ENCODE results near the gene FOXN4.

Gene FOXN4

DNA sequence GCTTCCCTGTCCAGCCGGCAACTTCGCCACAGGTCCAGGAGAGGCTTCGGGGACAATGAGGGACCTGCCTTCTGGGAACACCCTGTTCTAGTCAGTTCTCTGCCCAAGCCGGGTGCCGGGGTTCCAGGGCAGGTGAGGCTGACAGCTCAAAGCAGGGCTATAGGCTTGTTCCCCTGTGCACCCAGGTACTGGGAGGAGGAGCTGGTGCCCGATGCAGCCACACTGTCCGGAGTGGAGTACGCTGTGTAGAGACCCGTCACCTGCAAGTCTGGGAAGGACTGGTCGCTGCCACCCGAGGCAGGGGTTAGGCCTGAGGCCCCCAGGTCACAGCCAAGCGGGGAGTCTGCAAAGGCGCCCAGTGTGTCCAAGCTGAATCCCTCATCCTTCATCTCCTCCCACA is 29.6 kb downstream of the FOXN4 start:
- DNase-seq (ENCODE audit: low read depth): no peak

DNA sequence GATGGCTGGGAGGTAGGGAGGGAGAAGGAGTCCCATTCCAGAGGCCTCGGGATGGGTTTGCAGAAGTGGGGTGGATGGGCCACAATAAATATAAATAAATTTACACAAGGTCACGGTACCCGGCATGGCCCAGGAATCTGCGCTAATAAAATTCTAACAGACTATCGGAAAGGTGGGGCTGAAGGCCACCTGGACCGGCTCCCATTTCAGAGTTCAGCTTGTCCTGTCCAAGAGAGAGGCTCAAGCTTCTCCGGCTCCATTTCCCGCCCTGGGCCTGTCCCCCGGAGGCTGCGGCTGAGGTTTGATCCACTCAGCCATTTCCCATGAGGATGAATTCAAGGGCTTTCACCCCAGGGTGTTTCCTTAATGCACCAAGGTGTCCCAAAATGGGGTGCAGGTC is 30.2 kb downstream of the FOXN4 start:
- DNase-seq (ENCODE audit: low read depth): no peak

DNA sequence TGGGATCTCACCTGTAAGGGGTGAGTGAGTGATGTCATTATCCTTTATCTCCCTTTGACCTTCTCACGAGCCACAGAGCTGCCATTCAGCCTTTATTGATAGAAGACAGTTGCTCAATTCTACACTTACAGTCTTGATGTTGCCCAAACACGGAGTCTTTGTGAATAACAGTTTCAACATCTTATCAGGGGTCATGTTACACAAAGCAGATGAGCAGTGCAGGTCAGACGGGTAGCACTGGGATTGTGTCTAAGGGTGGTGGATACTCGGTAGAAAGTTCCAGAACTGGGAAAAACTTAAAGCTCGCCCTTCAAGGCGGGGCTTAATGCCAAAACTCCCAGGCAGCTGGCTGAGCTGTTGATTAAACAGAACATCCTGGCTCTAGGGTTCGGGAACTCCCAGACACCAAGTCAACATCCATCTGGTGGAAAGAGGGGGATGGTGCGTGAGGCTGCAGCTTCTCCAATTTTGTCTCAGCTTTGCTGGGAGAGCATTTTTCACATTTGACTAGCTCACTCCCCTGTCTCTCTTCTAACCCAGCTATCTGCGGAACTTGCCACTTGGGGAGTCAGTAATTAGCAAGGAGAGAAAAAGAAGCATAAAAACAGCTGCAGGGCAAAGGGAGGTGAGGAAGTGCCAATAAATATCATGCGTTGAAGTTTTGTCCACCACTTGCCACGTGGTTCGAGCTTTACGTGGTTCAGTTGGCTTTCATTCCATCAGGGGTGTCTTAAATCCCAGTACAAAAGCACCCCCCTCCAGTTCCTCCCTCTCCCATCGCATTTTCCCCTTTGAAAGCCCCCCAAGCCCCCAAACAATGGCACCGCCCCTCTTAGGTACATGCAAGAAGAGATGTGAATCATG is 31.0 kb downstream of the FOXN4 start:
- peak; percentile 27 for DNase-seq (ENCODE audit: low read depth)

DNA sequence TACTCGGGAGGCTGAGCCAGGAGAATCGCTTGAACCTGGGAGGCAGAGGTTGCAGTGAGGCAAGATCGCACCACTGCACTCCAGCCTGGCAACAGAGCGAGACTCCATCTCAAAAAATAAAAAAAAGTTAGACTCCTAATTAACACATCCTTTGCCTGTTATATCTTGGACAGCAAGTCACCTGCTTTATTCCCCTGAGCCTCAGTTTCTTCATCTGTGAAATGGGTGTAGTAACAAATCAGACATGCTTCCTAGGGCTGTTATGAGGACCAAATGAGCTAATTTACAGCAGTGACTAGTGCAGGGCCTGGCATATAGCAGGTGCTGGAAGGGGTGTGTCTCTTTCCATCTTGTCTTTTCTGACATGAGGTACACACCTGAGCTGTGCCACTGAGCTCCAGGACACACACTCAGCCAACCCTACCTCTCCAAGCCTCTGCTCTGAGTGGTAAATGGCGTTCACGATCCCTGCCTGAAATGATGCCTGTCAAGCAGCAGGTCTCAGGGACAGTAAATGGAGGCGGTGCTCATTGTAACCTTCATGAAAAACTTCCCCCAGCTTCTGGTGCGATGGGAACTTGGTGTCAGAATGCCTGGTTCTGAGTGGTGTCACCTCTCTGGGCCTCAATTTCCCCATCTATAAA is 31.7 kb downstream of the FOXN4 start:
- DNase-seq (ENCODE audit: low read depth): no peak

DNA sequence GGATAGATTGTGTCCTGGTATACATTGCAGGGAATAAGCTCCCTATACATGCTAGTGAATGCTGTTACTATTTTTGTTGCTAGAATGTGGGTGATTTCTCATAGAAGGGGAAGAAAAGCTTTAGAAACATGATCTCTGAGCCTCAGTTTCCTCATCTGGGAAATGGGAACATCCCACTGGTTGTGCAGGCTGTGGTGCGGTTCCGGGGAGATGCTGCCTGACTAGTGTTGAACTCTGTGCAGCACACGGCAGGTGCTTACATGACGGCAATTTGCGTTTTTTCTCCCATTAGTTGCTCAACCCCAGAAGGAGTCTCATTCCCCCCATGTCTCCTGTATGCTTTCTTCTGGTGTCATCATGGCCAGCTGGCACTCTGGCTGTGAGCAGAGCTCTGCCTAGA is 32.9 kb downstream of the FOXN4 start:
- no peak for DNase-seq (ENCODE audit: low read depth)

DNA sequence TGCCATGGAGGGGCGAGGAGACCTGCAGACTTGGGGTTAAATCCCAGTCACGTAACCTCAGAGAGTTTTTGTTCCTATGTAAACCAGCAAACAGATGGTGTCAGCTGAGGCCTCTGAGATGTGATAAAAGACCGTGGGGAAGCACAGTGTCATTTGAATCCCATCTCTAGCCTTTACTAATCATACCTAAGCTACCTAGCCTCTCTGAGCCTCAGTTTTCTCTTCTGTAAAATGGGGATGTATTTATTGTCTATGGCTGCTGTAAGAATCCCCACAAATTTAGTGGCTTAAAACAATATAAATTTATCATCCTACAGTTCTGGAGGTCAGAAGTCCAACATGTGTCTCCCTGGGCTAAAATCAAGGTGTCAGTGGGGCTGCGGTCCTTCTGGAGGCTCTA is 33.9 kb downstream of the FOXN4 start:
- no peak for DNase-seq (ENCODE audit: low read depth)

DNA sequence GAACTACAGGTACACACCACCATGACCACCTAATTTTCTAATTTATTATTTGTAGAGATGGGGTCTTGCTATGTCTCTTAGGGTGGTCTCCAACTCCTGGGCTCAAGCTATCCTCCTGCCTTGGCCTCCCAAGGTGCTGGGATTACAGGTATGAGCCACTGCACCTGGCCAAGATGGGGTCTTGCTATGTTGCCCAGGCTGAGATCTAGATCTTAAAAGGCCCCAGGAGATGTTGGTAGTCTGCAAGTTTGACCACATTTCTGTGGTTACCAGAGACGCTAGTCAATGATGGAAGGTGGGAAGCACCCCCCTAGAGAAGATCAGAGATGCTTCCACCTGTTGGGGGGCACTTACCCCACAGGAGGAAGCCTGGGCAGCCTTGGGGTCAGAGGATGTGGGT is 34.7 kb downstream of the FOXN4 start:
- no peak for DNase-seq (ENCODE audit: low read depth)

DNA sequence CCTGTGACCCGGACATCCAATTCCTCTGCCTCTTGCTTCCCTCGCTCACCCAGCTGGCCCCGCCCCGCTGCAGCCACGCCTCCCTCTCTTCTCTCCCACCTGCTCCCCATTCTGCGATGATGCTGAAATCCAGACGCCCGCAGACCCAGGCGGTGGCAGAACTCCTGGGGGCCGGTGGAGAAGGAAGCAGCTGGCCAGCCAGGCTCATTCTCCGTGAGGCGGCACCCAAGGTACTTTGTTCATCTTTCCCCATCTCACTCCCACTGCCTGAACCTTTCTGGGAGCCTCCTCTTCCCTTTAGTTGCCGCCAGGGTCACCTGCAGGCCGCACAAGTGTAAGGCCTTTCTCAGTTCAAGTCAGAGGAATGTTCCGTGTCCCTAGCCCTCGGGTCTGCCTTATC is 35.7 kb downstream of the FOXN4 start:
- no peak for DNase-seq (ENCODE audit: low read depth)

DNA sequence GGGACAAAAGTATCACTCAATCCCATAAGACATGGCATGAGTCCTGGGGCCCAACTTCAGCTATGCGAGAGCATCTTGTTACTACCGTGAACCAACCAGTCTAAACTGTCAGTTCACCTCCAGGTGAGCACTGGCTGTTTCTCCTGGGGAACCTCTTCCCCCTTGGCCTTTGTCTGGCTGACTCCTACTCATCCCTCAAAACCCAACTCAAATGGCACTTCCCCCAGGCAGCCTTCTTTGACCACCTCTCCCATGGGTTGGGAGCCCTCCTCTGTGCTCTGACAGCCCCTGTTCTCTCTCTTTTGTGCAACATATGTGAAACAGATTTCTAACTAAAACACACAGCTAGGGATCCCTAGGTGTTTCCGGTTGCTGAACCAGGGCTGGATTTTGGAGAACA is 37.7 kb downstream of the FOXN4 start:
- no peak for DNase-seq (ENCODE audit: low read depth)

DNA sequence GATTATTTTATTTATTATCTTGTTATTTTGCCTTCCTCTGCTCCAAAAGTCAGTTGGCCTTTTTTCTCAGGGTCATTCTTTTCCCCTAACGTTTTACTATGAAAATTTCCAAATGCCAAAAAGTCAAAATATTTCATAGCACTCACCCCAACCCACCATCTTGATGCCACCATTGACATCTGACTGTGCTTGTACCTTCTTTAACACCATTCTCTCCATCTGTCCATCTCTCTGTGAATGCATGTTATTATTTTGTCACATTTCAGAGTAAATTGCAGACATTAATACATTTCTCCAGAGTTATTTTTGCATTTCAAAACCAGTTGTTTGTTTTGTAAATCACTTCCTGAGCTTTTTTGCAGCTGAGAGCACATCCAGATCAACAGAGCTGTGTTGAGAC is 38.6 kb downstream of the FOXN4 start:
- no peak for DNase-seq (ENCODE audit: low read depth)

DNA sequence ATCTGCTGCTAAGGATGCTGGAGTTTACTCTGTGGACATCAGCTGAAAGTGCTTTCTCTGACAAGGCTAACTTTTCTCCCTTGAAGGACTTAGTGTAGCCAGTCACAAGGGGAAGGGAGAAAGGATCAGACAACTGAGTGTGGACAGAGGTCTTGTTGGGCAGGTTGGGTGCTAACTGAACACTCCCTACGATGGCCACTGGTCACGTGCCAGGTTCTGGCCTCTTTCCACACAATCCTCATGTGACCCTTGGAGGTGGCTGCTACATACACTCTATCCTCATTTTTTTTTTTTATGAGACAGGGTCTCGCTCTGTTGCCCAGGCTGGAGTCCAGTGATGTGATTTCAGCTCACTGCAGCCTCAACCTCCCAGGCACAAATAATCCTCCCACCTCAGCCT is 39.7 kb downstream of the FOXN4 start:
- DNase-seq (ENCODE audit: low read depth): no peak

DNA sequence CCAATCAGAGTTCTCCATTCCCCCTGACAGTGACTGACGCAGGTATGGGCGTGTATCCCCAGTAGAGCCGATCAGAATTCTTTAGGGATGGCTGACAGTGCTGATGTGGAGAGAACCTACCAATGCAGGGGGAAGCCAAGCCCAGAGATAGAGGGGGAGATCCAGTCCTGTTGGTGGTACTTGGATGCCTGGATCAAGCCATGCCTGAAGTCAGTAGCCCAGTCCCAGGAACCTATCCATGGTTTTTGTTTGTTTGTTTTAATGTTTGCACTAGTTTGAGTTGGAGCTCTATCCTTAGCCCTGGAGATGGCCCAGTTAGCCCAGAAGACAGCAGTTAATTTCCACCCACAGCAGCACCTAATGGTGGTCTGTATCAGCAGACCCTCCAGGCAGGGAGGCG is 40.2 kb downstream of the FOXN4 start:
- no peak for DNase-seq (ENCODE audit: low read depth)

DNA sequence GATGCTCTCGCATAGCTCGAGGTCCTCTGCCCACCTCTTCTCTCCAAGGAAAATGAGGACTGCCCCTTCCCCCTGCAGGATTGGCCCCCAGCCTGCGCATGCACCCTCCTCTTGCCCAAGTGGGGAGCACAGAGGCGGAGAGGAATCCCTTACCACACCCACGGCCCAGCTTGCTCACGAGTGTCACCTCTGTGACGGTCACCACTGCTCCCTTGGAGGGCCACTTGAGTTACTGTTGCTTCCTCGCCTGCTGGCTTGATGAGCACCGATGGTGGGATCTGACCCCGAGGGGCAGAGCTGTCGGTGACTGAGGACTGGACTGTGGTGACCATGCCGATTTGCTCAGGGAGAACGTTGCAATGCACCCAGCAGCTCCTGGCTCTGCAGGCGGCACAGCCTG is 41.7 kb downstream of the FOXN4 start:
- no peak for DNase-seq (ENCODE audit: low read depth)

DNA sequence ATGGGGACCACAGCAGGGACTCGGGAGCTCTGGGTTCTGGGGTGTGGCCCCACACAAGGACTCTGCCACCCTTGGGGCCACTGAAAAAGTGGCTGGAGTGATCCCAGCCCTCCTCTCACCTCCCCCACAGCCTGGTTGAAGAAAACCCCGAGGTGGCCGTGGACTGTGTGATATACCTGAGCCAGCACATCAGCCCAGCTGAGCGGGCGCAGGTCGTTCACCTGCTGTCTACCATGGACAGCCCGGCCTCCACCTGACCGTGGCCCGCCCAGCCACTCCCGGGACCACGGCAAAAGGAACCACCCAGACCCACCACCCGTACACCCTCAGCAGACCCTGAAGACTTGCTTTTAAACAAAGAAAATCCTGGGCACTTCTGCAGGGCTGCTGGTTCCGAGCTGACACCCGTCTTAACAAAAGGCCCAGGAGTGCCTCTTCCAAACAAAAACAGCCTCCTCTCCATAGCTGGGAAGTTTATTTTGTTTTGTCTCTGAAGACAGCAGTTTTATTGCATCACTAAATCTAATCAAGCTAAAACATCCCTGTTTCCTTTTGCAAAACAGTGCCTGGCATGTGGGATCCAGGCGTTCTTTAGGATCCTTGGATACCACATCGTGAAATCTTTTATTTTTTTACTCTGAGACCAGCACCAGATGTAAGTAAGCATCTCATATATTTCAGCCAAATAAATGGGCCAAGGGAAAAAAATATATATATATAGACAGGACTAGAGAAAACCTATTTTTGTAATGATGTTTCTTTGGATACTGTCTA is 42.8 kb downstream of the FOXN4 start:
- no peak for DNase-seq (ENCODE audit: low read depth)

DNA sequence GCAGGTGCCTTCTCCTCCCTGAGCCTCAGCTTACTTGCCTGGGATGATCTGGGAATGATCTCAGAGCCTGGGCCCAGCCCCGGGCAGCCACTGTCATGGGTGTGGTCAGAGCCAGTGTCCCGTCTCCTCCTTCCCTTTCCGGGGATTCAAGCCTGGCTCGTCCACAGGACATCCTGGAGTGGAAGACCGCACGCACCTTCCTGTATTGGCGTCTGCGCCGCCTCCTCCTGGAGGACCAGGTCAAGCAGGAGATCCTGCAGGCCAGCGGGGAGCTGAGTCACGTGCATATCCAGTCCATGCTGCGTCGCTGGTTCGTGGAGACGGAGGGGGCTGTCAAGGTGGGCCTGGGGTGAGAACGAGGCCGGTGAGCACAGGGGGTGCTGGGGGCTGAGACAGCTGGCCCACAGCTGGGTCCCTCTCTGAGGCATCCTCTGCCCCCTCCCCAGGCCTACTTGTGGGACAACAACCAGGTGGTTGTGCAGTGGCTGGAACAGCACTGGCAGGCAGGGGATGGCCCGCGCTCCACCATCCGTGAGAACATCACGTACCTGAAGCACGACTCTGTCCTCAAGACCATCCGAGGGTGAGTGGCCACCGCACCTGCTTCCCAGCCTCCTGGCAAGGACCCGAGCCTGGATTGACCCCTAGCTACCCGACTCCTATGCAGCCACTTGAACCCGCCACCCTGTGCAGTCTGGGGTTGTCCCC is 44.0 kb downstream of the FOXN4 start:
- DNase-seq (ENCODE audit: low read depth): no peak

DNA sequence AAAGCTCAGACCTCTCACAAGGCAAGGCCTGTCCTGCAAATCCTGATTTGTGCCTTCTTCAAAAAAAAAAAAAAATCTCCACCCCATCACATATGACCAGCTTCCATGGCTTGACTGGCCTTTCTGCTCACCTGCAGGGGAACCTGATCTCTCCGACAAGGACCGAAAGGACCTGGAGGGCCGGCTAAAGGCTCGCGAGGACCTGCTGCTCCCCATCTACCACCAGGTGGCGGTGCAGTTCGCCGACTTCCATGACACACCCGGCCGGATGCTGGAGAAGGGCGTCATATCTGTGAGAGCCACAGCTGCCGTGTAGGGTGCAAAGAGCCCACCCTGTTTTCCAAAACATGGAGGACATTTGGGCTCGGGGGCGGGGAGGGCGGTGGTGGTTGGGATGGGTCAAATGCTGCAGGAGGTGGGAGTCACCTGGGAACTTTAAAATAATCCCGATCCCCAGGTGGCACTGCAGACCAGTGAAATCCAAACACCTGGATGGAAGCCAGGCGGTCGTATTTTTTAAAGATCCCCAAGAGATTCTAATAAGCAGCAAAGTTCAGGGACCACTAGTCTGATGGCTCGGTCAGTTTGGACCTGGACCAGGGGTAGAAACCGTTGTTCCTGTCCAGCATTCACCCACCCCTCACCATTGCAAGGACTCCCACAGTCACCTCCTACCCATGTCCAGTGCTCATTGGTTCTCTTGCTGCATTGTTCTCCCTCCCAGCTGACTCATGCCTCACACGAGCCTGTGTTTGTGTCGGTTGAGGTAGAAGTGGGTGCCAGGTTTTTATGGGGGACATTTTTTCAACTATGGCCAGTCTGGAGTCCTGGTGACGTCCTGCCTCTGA is 44.8 kb downstream of the FOXN4 start:
- peak; percentile 30 for DNase-seq (ENCODE audit: low read depth)

DNA sequence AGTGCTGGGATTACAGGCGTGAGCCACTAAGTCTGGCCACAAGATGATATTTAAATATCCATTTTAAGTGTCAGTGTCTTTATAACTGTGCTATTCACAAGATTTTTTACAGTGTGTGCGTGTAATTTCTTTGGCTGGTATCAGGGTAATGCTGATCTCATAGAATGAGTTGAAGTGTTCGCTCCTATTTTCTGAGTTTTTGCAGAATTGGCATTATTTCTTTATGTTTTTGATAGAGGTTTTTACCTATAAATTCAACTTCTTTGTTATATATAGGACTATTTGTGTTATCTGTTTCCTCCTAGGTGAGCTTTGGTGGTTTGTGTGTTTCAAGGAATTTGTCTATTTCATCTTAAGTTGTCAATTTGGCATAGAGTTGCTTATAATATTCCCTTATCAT is 45.6 kb downstream of the FOXN4 start:
- no peak for DNase-seq (ENCODE audit: low read depth)

DNA sequence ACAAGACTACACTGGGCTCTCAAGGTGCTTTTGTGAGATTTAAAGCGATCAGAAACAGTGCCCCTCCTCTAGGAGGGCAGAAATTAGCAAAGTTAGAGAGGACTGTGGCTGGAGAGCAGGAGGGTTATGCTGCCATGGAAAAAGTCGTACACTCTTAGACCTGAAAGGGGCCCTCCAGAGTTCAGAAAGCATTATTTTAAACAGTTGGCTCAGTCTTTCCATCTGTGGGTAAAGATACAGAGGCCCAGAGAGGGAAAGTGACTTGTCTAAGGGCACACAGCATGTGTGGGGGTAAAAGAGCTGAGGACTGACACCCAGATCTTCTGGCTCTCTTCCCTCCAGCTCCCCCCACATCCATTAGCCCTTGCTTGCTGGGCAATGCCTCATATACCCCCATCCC is 47.1 kb downstream of the FOXN4 start:
- no peak for DNase-seq (ENCODE audit: low read depth)

DNA sequence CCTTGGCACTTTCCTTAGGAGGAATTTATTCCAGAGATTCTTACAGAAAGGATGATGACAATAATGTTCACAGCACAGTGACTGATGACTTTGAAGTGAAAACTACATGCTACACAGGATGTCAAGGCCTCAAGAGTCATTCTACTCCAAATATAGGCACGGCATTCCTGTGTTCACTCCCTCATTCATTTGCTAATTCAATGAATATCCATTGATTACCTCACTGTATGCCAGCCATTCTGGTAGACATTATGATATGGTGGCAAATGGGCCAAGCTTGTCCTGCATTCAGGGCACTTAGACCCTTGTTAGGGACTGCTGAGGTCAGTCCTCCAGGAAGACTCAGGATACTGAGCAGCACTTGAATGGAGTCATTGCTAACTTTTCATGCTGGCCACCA is 48.0 kb downstream of the FOXN4 start:
- no peak for DNase-seq (ENCODE audit: low read depth)

DNA sequence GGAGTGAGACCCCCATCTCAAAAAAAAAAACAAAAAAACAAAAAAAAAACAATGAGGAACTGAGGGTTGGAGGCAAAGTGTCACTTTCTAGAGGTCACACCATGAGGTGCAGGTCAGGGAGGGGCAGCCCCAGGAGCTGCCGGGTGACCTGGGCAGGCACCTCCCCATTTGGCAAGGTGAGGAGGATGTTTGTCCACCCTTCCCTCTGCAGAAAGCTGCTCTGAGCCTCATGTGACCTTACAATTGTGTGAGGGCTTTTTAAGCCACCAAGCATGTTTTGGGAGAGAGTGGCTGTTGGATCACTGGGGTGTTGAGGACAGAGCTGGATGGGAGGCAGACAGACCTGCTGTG is 49.6 kb downstream of the FOXN4 start:
- DNase-seq (ENCODE audit: low read depth): no peak

All from fibroblast of the conjunctiva (primary cell).